Jurkat, Clone E6-1 (cell line): ENCODE measurements around the gene DDX55.

Experiments used
- DNase-seq: peaks from one replicate; pipeline ENCODE4 v3.0.0-alpha.2; 2011; ENCODE audit warnings: low read depth, low spot score
- H3K4me3 ChIP-seq: 2 replicates; pipeline ENCODE4 v1.5.1; 2011; ENCODE audit warnings: mild to moderate bottlenecking, low read length, control low read depth, moderate library complexity

DDX55 gene

GRCh38 chr12:123667771-123668170, 65.9 kb downstream of the DDX55 start:
- no peak for DNase-seq
- H3K4me3 ChIP-seq: no peak overlapping the region
